HUES6 (cell line): Measurements from ENCODE around the gene ZNF683.

ENCODE experiments used
- H3K27ac ChIP-seq: 2 replicates; pipeline ENCODE4 v1.7.0; 2013; ENCODE audit warnings: low read depth, mild to moderate bottlenecking, low read length, inconsistent platforms
- H3K27me3 ChIP-seq: 2 replicates; pipeline ENCODE4 v1.6.1; 2013; ENCODE audit warnings: low read length; ENCODE audit not compliant: control insufficient read depth, insufficient read depth
- H3K36me3 ChIP-seq: 2 replicates; pipeline ENCODE4 v1.6.1; 2013; ENCODE audit warnings: low read length; ENCODE audit not compliant: control insufficient read depth, insufficient read depth
- H3K4me1 ChIP-seq: 2 replicates; pipeline ENCODE4 v1.6.1; 2013; ENCODE audit warnings: low read length; ENCODE audit not compliant: control insufficient read depth, insufficient read depth
- H3K4me3 ChIP-seq: 2 replicates; pipeline ENCODE4 v1.5.1; 2013; ENCODE audit warnings: low read depth, low read length
- H3K9ac ChIP-seq: one replicate; pipeline ENCODE4 v1.6.1; 2013; ENCODE audit warnings: mild to moderate bottlenecking, low read length
- H3K9me3 ChIP-seq: 2 replicates; pipeline ENCODE4 v1.6.1; 2013; ENCODE audit warnings: low read depth, low read length; ENCODE audit not compliant: control insufficient read depth, insufficient read depth

The ZNF683 gene

DNA sequence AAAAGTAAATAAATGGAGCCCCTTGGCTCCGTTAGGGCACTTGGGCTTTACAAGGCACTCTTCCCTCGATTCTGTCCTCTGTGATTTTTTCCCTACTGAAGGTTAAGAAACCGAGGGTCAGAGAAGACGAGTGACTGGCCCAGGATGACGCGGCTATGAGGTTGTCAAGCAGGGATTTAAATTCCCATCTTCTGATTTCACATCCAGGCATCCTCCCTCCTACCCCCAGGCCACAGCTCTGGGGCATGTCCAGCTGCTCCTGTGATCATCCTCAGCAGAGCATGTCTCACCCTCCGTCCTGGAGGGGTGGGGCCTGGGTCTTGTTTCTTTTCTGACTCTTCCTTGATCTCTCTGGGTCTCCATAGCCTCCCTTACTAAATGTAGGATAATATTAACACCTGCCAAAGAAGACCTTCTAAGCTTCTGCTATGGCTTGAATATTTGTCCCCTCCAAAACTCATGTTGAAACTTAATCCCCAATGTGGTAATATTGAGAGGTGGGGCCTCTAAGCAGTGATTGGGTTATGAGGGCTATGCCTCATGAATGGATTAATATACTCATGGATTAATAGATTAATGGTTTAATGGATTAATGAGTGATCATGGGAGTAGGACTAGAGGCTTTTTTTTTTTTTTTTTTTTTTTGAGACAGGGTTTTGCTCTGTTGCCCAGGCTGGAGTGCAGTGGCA is 23.2 kb downstream of the ZNF683 start:
- Histone ChIP-seq H3K4me3 (no peak overlapping the region), H3K9ac (no peak overlapping the region), H3K27me3 (no peaks in the 10 kb centered on the region), H3K9me3 (no peaks in the 10 kb centered on the region), H3K27ac (no peak overlapping the region), H3K4me1 (peaks cover 36% of the 10 kb centered on the region; the same call in 1 of the 2 replicates), H3K36me3 (no peaks in the 10 kb centered on the region)

DNA sequence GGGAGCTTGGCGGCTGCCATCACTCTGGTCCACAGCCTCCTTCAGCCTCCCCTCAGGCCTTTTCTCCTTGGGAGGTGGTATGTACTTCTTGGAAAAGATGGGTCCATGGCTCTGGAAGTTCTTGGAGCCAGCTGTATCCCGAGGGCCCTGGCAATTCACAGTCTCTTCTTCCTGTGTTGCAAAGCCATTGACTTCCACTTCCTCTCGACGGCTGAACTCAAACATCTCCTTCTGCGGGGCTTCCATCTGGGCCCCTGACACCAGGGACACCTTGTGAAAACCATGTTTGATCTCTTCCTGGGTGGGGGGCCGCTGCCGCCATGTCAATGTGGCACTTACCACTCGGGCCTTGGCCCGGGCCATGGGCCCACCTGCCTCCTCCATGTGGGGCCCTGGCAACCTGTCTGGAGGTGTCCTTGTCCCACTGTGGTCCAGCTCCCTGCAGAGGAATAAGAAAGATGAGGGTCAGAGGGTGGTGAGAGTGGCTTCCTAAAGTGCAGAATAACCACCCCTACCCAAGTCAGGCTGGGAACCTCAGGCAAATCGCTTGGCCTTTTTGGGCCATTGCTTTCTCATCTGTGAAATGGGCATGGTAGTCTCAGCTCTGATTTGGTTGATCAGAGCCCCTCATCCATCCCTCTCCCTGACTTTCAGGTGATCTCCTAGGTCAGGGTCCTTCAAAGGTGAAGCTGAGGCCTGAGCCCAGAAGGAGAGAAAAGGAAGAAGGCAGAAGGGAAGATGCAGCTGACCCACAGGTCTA is 26.1 kb downstream of the ZNF683 start:
- H3K9me3 ChIP-seq = no peaks in the 10 kb centered on the region
- peaks cover 17% of the 10 kb centered on the region; the same call in 1 of the 2 replicates for H3K4me1 ChIP-seq
- no peaks in the 10 kb centered on the region for H3K27me3 ChIP-seq
- H3K4me3 ChIP-seq = no peak overlapping the region
- no peaks in the 10 kb centered on the region for H3K36me3 ChIP-seq
- H3K9ac ChIP-seq = no peak overlapping the region
- H3K27ac ChIP-seq = no peak overlapping the region

- H3K4me1 ChIP-seq = peaks cover 10% of the 10 kb centered on the region; the same call in 1 of the 2 replicates
- H3K36me3 ChIP-seq = no peaks in the 10 kb centered on the region
- no peak overlapping the region for H3K9ac ChIP-seq
- no peak overlapping the region for H3K27ac ChIP-seq
- H3K27me3 ChIP-seq = no peaks in the 10 kb centered on the region
- no peak overlapping the region for H3K4me3 ChIP-seq
- no peaks in the 10 kb centered on the region for H3K9me3 ChIP-seq
Measured at GRCh38 chr1:26345718-26346117, 26.8 kb downstream of the ZNF683 start.

DNA sequence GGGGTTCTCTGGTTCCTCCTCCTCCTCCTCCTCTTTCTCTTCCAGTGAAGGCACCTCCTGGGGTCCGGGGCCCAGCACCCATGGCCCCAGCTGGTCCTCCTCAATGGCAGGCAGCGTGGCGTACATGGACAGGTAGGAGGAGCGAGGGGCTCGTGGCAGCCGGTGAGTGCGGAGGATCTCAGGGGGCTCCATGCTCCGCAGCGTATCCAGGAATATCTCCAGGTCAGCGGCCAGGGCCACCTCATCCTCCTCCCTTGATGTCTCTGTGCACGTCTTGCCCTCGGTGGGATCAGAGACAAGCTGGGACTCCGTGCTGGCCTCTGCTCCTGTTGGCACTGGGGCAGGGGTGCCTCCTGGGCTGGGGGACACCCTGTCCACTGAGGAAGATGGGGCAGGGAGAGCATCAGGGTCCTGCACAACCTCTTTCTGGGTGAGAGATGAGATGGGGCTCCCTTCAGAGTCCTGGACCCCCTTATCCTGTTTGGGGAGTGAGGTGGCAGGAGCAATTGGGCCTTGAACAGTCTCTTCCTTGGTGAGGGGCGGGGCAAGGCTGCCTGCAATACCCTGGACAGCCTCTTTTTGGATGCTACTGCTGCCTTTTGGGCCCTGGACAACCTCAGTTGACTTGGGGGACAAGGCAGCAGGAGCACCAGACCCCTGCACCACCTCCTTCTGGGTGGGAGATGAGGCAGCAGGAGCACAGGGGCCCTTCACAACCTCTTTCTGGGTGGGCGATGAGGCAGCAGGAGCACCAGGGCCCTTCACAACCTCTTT is 28.2 kb downstream of the ZNF683 start:
- H3K27ac ChIP-seq = no peak overlapping the region

DNA sequence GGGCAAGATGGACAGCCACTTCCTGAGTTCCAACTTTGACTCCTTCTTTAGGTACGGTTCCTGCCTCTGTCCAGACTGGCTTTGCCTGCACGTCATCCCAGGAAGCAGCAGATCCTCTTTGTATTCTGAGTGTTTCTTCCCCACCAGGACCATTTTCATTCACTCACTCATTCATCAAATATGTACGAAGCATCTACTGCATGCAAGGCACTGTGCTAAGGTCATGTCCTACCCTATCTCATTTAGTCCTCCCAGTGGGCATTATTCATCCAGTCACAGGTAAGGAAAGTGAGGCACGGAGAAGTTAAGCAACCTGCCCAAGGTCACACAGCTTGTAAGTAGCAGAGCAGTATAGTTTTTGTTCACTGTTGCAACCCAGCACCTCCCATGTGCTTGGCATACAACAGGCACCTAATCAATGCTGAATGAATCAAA is 32.5 kb downstream of the ZNF683 start:
- no peaks in the 10 kb centered on the region for H3K36me3 ChIP-seq
- no peak overlapping the region for H3K4me3 ChIP-seq
- H3K27ac ChIP-seq = no peak overlapping the region
- H3K9me3 ChIP-seq = no peaks in the 10 kb centered on the region
- peaks cover 18% of the 10 kb centered on the region for H3K4me1 ChIP-seq
- no peak overlapping the region for H3K9ac ChIP-seq
- peaks cover 11% of the 10 kb centered on the region; the same call in 1 of the 2 replicates for H3K27me3 ChIP-seq

More for the DNA sequence above, 28.2 kb downstream of the ZNF683 start:
- Histone ChIP-seq H3K27me3 (no peaks in the 10 kb centered on the region), H3K4me1 (no peaks in the 10 kb centered on the region; the same call in 1 of the 2 replicates), H3K9ac (no peak overlapping the region), H3K9me3 (no peaks in the 10 kb centered on the region), H3K36me3 (no peaks in the 10 kb centered on the region), H3K4me3 (no peak overlapping the region)

DNA sequence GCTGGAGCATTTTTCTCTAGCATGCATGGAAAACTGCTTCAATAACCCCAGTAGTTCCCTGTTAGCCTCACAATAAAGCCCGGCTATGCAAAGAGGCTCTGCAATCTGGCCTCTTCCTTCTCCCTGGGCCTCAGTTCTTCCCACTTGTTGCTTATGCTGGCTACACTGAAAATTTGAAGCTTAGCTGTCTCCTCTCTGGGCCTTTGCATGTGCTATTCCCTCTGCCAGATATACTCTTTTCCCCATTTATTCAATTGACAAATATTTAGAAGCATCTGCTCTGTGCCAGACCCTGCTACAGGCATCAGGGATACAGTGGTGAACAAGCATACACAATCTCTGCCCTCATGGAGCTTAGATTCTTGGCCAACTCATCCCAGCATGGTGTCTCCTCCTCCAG is 33.9 kb downstream of the ZNF683 start:
- no peak overlapping the region for H3K9ac ChIP-seq
- H3K4me3 ChIP-seq = no peak overlapping the region
- no peaks in the 10 kb centered on the region for H3K36me3 ChIP-seq
- H3K27ac ChIP-seq = no peak overlapping the region
- H3K27me3 ChIP-seq = peaks cover 11% of the 10 kb centered on the region; the same call in 1 of the 2 replicates
- peaks cover 21% of the 10 kb centered on the region for H3K4me1 ChIP-seq
- no peaks in the 10 kb centered on the region for H3K9me3 ChIP-seq

GRCh38 chr1:26337625-26338024 is 34.9 kb downstream of the ZNF683 start:
- H3K4me3 ChIP-seq = no peak overlapping the region
- H3K9me3 ChIP-seq = no peaks in the 10 kb centered on the region
- no peak overlapping the region for H3K9ac ChIP-seq
- H3K27me3 ChIP-seq = peaks cover 11% of the 10 kb centered on the region; the same call in 1 of the 2 replicates
- H3K4me1 ChIP-seq = peaks cover 21% of the 10 kb centered on the region
- H3K36me3 ChIP-seq = no peaks in the 10 kb centered on the region
- H3K27ac ChIP-seq = no peak overlapping the region

DNA sequence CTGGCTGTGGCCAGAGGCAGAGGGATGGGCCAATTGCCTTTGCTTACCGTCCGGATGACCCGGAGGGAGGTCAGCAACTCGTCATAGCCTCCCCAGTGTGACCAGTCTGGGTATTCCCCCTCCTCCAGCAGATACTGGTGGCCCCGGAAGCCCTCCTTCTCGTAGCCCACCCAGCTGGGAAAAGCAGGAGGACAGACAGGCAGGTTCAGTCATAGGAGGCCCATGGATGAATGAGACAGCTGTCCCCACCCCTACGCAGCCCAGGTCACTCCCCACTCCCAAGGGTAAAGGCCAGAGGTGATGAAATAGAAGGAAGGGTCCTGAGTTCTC is 35.4 kb downstream of the ZNF683 start:
- Histone ChIP-seq H3K36me3 (no peaks in the 10 kb centered on the region), H3K9me3 (no peaks in the 10 kb centered on the region), H3K27ac (no peak overlapping the region), H3K9ac (no peak overlapping the region), H3K4me1 (peaks cover 21% of the 10 kb centered on the region), H3K27me3 (peaks cover 11% of the 10 kb centered on the region; the same call in 1 of the 2 replicates), H3K4me3 (peak overlapping the region; percentile 87; the same call in 1 of the 2 replicates)

GRCh38 chr1:26336477-26337205 is 35.9 kb downstream of the ZNF683 start:
- Histone ChIP-seq H3K4me3 (peak overlapping the region; percentile 87), H3K36me3 (peaks cover 1% of the 10 kb centered on the region), H3K9ac (peak overlapping the region; percentile 68), H3K4me1 (peaks cover 21% of the 10 kb centered on the region), H3K9me3 (no peaks in the 10 kb centered on the region), H3K27me3 (peaks cover 11% of the 10 kb centered on the region; the same call in 1 of the 2 replicates), H3K27ac (no peak overlapping the region)

DNA sequence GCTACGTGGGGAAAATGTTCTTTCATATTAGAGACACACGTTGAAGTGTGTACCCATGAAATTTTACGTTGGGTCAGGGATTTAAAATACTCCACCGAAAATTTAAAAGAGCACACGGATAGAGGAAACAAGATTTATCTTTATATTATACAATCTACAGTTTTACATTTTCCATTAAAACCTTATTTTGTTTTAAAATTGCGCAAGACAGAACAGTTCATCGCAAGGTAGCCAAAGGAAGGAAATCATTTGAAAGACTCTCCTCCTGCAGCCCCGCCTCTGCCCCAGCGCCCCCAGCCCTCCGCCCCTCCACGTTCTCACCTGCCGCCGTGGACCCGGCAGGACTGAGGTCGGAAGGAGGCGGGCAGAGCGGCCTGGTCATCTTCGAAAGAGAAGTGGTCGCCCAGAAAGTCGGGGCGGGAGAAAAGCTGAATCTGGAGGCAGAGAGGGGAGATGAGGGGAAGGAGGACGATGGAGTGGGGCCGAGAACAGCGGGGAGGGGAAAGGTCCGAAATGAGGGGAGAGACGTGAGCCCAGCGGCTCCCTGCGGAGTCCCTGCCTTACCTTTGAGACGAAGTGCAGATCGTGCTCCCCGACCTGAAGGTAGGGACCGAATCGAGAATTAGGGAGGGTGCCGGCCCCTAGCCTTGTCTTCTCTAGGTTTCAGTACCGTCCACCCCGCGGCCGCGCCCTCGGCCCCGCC is 36.6 kb downstream of the ZNF683 start:
- peaks cover 8% of the 10 kb centered on the region for H3K36me3 ChIP-seq
- H3K27me3 ChIP-seq = peaks cover 11% of the 10 kb centered on the region; the same call in 1 of the 2 replicates
- peaks cover 21% of the 10 kb centered on the region for H3K4me1 ChIP-seq
- H3K9me3 ChIP-seq = no peaks in the 10 kb centered on the region
- no peak overlapping the region for H3K27ac ChIP-seq
- H3K9ac ChIP-seq = peak overlapping the region; percentile 68
- peak overlapping the region; percentile 87 for H3K4me3 ChIP-seq
